NB4 (cell line): Measurements from ENCODE around the gene FOXP4.

ENCODE experiments used
- DNase-seq: peaks from one replicate; pipeline ENCODE4 v3.0.0; 2010; ENCODE audit warnings: low read depth
- H3K4me3 ChIP-seq: one replicate; pipeline ENCODE4 v1.5.1; 2011; ENCODE audit warnings: mild to moderate bottlenecking, low read depth, low read length, moderate library complexity
- MYC ChIP-seq: IDR thresholded peaks from 2 replicates; pipeline ENCODE4 v1.6.1; 2011; ENCODE audit warnings: low read depth, low read length
- POLR2A ChIP-seq: IDR thresholded peaks from 2 replicates; pipeline ENCODE4 v1.6.1; 2011; ENCODE audit warnings: mild to moderate bottlenecking; ENCODE audit not compliant: insufficient read length; ENCODE audit errors: extremely low read depth
- TF ChIP-seq, protein P1 (sequence below): IDR thresholded peaks from one replicate; pipeline ENCODE4 v1.5.1; 2012; ENCODE audit warnings: low read depth, low read length
- TF ChIP-seq, protein P2 (sequence below): IDR thresholded peaks from 2 replicates; pipeline ENCODE4 v1.6.1; 2011; ENCODE audit warnings: low read depth, low read length

The FOXP4 gene

DNA sequence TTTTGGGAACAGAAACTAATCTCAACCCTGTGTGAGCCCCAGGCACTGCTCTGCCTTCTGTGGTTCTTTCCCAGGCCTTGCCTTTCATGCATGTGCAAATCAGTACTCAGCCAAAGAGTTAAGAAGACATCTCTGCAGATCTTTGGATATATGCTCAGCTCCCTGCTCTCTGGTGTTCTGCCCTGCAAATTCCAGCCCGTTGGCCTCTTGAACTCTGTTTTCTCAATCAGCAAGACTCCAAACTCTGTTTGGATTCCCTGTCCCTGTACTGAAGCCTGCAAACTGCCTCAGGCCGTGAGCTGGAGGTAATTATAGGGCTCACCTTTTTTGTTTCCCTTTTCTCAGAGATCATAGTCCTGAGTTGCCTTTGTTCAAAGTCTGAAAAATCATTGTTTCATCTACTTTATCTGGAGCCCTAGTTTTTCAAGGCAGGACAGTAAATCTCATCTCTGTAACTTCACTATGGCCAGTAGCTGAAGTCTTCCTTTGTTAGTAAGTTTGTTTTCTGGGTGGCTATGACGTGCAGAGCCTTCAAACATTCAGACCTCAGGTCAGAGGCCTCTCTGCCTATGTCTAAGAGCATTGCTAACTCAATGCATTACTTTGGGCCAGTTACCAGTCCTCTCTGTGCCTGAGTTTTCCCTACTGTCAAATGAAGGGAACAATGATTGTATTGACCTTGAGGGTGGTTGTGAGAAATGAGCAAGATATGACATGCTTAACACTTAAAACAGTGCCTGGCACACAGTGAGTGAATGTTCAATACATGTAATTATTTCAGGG, 76.2 kb downstream of the FOXP4 start:
- no peak overlapping the region for H3K4me3 ChIP-seq
- TF ChIP-seq, protein P1, sequence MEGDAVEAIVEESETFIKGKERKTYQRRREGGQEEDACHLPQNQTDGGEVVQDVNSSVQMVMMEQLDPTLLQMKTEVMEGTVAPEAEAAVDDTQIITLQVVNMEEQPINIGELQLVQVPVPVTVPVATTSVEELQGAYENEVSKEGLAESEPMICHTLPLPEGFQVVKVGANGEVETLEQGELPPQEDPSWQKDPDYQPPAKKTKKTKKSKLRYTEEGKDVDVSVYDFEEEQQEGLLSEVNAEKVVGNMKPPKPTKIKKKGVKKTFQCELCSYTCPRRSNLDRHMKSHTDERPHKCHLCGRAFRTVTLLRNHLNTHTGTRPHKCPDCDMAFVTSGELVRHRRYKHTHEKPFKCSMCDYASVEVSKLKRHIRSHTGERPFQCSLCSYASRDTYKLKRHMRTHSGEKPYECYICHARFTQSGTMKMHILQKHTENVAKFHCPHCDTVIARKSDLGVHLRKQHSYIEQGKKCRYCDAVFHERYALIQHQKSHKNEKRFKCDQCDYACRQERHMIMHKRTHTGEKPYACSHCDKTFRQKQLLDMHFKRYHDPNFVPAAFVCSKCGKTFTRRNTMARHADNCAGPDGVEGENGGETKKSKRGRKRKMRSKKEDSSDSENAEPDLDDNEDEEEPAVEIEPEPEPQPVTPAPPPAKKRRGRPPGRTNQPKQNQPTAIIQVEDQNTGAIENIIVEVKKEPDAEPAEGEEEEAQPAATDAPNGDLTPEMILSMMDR: no peak
- TF ChIP-seq POLR2A: no peak
- TF ChIP-seq, protein P2, sequence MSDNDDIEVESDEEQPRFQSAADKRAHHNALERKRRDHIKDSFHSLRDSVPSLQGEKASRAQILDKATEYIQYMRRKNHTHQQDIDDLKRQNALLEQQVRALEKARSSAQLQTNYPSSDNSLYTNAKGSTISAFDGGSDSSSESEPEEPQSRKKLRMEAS: no peak
- no peak for TF ChIP-seq MYC
- DNase-seq: no peak

DNA sequence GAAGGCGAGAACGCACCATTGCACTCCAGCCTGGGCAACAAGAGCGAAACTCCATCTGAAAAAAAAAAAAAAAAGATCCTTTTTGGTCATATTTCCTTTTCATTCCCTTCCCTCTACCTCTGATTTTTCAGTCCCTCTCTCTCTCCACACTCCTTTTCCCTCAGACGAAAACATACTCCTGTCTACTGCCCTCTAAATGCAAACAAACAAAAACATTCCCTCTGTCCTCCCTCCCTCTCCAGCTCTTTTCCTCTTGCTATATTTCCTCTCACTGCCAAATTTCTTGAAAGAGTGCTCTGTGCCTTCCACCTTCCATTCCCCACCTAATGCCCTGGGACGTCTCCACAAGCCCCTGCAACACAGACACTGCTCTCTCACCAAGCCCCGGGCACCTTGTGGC, 77.1 kb downstream of the FOXP4 start:
- no peak overlapping the region for H3K4me3 ChIP-seq
- TF ChIP-seq POLR2A: no peak
- DNase-seq: no peak

DNA sequence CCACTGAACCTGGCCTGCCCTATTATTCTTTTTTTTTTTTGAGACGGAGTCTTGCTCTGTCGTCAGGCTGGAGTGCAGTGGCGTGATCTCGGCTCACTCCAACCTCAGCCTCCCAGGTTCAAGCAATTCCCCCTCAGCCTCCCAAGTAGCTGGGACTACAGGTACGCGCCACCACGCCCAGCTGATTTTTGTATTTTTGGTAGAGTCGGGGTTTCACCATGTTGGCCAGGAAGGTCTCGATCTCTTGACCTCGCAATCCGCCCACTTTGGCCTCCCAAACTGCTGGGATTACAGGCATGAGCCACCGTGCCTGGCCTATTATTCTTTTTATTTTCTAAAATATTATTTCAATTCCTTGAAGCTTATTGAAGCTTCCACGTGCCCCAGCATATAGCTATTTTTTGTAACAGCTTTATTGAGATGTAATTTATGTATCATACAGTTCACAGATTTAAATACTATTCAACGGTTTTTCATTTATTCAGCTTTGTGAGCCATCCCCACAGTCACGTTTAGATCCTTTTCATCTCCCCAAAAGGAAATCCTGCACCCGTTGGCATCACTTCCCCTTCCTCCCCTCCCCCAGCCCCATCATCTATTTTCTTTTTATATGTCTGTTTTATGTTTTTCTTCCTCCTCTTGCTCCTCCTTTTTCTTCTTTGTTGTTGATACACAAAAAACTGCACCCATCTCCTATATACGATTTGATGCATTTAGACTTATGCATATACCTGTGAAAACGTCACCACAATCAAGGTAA, 78.6 kb downstream of the FOXP4 start:
- no peak for DNase-seq
- no peak overlapping the region for H3K4me3 ChIP-seq
- TF ChIP-seq POLR2A (no peak), MYC (no peak)
- TF ChIP-seq, protein P1: no peak
- TF ChIP-seq, protein P2: no peak

DNA sequence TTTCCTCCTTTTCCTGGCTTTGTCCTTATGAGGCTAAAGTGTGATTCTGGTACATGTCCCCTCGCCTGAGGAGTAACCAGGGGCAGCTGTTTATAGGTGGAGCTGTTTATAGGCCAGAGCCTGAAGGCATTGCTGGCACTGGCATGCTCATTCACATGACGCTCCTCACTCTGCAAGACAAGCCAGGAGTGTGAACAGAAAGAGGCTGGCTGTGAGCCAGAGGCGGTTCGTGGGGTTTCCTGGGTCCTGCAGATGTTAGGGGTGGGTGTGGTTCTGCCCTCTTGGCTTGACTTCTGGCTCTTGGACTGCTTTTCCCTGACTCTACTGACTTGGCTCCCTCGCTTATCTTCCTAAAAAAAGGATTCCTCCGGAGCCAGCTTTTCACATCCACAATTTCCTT, 79.3 kb downstream of the FOXP4 start:
- H3K4me3 ChIP-seq: no peak overlapping the region
- DNase-seq: no peak
- no peak for TF ChIP-seq MYC
- TF ChIP-seq, protein P2: no peak
- TF ChIP-seq, protein P1: no peak
- no peak for TF ChIP-seq POLR2A

DNA sequence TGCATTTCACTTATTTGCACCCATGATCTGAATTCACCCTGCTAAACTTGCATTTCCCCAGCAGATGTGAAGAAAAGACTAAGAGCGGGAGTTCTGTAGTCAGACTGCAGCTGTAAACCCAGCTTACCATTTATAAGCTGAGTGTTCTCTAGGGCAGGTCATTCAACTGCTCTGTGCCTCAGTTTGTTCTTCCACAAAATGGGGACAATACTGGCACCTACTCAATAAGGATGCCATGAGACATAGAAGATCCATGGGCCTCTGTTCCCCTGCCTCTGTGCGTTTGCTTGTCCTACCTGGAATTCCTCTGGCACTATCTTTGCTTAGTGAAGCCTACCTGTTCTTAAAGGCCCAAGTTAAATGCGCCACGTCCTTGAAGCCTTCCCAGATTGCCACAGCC, 79.8 kb downstream of the FOXP4 start:
- no peak for DNase-seq
- H3K4me3 ChIP-seq: no peak overlapping the region
- TF ChIP-seq, protein P2: no peak
- TF ChIP-seq MYC: no peak
- TF ChIP-seq, protein P1: no peak
- no peak for TF ChIP-seq POLR2A

DNA sequence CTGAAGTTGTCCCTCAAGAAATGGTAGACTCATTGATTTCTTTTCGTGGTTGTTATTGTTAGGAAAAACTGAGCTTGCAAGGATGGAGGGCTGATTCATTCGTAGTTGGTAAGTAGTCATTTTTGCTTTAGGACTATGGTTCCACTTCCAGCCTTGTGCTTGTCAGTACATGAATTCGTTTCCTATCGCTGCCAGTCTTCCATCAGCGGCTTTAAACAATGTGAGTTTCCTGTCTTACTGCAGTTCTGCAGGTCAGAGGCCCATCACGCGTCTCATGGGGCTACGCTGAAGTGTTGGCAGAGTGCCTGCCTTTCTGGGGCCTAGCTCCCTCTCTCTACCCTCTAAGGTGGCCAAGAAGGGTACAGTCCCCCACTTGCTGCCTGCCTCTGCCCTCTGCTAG, 80.7 kb downstream of the FOXP4 start:
- no peak overlapping the region for H3K4me3 ChIP-seq
- DNase-seq: no peak
- TF ChIP-seq MYC (no peak), POLR2A (no peak)
- TF ChIP-seq, protein P2: no peak
- TF ChIP-seq, protein P1: no peak
